Endometrium (tissue), 2 donors: ENCODE results near the gene GUCA1C.

Experiments used
- FAIRE-seq: peaks from 2 replicates; lab custom pipeline; 2012; peaks lifted over from hg19 to GRCh38; lab: Jason Lieb, UNC
- donor health status: control.
- donor health status: control.

GUCA1C gene, protein sequence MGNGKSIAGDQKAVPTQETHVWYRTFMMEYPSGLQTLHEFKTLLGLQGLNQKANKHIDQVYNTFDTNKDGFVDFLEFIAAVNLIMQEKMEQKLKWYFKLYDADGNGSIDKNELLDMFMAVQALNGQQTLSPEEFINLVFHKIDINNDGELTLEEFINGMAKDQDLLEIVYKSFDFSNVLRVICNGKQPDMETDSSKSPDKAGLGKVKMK

DNA sequence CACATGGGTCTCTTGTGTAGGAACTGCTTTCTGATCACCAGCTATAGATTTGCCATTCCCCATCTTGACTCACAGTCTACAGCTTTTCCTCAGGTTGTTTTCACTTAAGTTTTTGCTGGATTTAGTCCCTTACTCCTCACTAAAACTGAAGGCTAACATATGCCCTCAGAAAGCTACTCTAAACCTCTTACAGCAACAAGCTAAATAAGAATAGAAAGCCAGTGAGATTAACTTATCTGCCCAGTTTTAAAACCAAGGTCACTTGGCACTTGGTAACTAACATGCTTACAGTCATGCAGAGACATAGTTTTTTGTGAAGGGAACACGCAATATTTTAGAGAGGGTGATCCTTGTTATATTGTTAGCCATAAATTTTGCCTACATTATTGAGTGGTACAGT is at the start of gene GUCA1C:
Gene GUCA1C, minus strand, starts transcription at position 180 of the 400 bp plus-strand sequence. Its CDS starts 117 bp downstream, at position 63.
- no peak for FAIRE-seq

DNA sequence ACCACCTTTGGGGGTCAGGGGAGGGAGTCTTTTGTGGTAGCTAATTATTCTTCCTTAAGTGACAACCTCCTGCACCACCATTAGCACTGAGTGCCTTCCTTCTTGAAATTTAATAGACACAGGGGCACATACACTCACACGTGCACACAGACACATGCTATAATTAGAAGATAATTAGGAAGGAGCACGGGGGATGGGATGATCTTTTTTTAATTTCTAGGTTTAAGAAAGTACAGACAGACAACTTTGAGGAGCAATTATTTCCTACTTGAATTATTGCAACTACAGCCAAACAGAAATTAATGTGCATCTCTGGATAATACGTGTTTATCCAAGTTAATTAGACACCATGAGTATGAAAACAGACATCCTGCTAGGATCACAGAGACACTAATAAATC is 44.8 kb upstream of the GUCA1C start:
- no peak for FAIRE-seq

DNA sequence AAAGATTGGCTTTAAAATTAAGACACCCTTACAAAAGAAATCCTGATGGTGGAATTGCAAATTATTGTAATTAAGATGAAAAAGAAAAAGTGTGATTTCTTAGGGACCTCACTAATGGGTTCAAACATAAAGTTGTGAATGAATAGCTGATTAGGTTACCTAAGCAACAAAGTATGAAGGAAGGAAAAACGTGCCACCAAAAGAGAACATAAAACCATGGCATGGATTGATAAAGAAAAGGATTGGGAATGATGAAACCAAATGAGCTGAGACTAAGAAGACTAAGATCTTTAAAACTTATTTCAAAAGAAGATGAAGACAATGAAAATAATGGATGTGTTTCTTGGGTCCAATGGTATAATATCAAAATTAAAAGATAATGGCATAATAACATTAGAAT is 32.2 kb upstream of the GUCA1C start:
- FAIRE-seq: no peak

DNA sequence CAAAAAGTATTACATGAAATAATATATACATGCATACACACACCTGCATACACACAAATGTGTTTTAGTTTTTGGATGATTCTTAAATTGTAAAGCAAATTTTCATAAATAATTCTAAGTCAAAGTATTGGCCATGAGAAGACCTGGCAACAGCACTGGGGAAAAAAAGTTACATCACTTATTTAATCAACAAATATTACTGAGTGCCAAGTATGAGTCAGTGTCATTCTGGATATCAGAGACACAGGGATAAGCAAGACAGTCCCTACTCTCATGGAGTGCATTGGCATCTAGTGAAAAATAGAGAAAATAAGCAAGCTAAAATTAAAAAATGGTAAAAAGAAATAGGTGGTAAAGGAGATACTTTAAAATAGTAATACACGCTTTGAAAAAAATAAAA is 29.4 kb upstream of the GUCA1C start:
- FAIRE-seq: no peak

DNA sequence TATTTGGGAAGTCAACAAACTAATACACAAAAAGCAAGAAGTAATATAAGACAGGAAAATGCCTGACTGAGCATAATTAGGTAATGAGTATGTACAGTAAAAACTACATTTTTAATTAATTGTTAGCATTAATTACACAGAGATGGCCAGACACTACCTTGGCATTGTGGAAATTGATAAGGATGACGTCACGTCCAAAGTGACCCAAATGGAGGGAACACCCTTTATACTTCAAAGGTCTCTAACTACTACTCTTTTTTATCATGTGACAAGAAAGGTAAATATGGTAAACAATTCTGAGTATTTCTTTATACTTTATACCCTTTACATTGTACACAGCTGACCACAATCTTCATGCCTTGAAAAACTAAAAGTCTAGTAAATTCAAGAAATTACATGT is 22.4 kb upstream of the GUCA1C start:
- no peak for FAIRE-seq

DNA sequence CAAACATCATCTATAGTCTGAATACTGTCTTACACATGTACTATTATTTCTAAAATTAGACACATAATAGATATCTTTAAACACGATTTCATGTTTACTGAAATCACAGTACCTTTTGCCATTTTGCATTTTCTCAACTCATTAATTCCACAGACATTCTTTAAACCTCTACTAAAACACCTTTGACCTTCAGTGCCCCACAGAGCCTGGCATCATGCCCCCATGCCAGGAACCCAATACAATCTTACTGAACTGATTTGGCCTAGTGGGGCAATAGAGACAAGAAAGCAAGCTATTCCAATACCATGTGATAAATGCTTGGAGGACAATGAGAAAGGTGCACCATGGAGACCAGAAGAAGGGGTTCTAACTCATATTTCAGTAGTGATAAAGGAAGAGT is 19.3 kb upstream of the GUCA1C start:
- FAIRE-seq: no peak

DNA sequence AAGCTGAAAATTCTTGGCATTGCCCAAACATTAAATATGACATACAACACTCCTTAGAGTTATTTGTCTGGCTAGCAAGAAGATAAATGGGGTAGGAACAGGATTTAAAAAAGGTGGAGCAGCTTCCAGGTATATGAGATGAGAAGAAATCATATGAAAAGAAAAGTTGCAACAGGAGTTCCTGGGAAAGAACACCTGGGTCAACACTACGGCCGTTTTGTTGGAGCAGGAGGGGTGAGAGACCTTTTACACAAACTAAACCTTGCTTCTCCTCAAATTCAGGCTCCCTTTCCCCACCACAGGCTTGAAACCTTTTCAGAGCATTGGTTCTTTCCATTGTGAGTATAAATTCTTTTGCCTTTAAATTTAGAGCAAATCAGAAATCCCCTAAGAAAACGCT is 18.8 kb upstream of the GUCA1C start:
- no peak for FAIRE-seq

DNA sequence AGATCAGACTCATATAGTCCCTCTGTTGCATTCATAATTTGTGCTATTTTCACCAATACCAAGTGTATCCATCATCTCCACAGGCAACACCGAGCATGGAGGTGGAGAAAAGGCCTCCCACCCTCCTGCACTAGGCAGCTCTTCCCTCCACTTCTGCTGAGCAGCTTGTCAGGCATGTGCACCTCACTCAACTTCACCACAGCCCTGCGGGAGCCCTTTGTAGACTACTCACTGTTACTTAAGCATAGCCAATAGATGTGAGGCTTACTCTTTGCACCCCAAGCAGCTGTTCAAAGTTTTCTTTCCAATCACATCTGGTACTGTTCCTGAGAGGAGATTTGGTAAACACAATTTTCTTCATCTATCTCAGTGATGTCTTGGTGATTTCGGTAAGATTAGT is 16.9 kb upstream of the GUCA1C start:
- FAIRE-seq: no peak

DNA sequence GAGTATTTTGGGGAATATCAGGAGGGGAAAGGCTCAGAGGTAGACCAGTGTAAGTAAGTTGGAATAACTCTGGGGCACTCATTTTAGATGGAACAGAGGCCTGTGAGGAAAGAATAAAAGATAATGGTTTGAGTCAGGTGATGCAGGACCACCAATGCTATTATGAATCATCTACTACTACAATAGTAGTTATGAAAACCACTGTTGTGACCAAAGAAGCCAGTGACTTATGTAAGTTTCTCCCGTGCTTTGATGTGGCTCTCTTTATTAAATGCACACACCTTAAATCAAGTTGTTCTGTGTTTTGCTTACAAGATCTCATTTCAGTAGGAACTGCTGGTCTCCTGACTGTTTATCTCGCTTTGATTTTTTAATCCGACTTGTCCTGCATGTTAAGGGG is 13.1 kb upstream of the GUCA1C start:
- FAIRE-seq: no peak

DNA sequence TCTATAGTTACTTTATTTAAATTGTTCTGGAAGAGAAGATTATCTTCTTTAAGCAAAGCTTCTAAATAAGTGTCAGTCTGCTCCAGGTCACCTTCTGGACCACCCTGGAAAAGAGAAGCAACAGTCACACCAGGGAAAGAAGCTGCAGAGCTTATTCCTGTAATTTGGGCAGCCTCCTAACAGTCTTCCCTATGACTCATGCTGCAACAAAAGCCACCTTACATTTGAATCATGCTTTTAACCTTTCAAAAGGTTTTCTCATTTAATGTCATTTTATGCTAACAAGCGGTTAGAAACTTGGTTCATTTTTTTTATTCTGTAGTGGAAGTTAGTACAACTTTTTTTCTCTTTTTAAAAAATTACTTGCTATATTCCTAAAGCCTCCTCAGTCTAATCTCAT is 5.3 kb upstream of the GUCA1C start:
- FAIRE-seq: no peak

DNA sequence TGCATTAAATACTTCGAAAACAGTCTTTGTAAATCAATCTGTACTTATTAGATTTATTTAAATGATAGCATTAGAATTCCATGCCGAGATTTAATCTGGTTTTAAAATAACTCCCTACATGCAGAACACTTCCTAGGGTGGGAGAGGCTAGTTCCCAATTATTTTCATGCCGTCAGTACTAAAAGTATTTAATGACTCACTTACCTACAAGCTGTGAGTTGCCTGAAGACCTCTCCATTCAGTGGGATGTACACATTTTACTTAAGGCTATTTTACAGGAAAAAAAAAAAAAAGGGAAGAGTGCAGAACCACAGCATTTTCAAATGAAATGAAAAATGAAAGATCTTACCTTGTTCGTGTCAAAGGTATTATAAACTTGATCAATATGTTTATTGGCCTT is 469 bp downstream of the GUCA1C start:
- no peak for FAIRE-seq

DNA sequence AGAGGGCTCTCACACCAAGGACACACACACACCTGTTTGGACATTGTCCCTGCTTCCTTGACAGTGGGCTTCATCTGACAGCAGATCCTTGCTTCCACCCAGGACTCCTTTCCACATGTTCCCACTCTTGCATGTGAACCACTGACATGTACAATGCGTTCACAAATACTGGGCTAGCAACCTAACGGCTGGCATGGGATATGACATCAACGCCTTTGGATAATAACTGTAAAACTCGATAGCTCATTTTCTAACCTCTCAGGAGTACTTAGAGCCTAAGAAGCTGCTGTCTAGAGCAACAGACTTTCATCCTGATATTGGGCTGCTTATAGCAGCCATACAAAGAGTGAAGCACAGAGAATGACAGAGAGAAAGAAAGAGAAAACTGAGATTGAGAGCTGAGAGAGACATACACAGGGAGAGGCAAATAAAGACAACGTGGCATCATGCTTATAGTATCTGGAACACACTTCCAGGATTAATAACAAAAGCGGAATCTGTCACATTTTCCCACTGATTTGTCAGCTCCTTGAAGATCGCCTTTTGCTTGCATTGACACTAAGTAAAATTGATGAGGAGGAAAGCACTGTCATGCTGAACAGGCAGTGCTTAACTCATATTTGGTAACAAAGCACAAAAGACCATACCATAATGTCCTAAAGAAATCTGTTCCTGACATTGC is 1.7 kb downstream of the GUCA1C start:
- FAIRE-seq: no peak

DNA sequence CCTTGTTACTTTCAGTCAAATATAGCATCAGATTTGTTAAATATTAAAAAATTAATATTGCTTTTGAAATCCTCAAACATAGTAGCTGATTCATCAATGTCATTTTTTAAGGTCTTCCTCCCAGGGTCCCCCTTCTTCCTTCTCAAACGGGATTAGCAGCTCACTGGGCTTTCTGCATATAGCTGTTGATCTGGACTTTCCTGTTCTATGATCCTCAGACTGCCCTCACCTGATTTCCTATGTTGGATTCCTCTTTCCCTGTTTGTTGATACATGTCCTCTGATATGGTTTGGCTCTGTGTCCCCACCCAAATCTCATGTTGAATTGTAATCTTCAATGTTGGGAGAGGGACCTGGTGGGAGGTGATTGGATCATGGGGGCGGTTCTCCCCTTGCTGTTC is 5.8 kb downstream of the GUCA1C start:
- no peak for FAIRE-seq

DNA sequence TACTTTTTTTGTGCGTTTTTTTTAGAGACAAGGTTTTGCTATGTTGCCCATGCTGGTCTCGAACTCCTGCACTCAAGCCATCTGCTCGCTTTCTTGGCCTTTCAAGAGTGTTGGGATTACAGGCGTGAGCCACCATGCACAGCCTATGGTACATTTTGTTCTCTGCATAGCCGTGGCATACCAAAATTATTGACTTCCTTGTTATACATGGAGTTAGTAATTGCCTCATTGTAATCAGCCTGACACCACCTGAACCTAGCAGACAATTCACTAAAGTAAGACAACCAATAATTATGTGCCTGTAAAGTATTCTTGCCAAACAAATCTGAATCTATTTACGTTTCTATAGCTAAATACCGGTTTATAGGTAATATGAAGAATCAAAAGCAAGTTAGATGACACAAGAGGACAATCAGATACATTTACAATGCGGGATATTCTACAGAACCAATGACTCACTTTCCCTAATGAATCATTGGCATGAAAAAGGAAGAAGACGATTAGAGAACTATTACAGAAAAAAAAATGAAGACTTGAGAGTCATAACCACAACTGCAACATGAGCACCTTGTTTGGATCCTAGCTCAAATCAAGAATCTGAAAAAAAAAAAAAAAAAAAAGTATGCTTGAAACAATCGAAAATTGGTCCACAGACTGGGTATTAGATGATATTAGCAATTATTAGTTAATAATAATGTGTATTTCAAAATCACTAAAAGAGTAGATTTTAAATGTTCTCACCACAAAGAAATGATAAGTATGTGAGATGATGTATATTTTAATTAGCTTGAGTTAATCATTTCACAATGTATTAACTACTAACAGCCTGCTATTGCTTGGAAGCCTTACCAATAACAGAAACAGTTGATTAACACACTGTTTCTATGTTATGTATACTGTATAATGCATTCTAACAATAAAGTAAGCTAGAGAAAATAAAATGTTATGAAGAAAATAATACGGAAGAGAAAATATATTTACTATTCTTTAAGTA is 7.1 kb downstream of the GUCA1C start:
- FAIRE-seq: no peak

DNA sequence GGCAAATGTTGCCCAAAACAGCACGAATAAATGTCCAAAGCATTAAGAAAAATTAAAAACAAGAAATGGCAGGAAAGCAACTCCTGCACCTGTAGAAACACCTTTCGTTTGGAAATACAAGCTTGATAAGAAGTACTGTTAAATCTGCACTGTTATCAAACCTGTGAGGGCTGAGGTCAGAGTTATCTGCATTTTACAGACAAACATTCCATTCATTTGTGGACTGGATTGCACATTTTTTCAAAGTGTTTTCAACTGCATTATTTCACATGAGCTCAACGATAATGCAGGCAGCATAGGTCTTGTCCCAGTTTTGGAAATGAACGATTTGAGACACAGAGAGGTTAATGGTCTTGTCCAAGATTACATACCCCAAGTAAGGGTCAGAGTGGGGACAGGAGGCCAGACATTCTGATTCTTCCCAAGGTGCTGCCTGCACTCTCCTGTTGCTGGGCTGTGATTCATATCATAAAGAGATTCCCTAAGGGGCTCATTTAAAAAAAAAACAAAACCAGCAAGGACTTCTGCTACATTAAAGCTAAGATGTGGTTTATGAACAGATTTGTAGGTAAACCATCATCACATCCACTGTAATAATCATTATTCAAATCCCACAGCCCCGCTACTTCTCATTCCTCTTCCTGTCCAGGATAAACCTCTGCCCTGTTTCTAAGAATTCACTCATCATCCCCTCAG is 13.0 kb downstream of the GUCA1C start:
- no peak for FAIRE-seq

DNA sequence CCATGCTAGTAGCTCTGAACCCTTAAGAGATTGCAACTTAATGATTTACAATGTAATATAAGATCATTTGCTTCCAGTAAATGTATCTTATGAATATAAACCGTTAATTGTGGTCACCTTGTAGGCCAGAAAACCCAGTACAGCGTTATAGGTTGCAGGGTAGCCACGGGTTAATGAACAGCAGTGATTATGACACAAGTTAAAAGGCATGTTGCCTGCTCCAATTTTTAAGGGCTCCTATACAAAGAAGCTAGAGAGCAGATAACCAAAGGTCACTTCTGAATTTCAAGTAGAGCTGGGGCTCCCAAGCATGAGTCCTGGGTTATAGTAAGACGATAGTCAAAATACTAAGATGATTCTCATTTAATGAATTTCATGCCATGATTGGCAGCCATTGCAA is 13.5 kb downstream of the GUCA1C start:
- no peak for FAIRE-seq

DNA sequence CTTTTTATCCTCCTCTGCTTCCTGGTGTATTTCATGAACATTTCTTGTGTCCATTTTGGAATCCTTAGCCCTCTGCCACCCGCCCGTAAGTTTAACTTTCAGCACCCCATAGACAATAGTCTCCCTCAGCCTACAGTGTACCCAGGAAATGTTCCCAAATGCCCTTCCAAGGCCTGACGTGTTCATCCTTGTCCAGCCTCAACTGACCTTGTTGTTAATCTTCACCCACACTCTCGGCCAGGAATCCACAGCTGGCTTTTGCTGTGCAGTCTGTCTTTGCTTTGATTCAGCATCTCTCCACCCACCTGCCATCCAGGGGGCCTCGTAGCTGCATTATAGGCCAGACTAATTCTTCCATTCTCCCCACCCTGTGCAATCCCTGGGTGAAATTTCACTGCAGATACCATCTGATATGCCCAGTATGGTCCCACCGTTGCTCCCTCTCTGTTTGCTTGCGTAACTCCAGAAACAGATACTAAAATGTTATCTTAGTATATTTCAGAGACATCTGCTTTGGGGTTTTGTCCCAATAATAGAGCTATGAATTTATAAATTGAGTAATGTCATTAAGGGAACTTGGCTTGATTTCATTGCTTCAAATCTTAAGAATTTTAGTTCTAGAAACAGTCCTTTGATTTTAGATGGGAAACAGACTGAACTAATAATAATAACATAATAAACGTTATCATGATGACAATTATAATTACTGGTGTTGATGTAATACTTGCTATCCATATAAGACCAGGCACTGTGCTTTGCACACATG is 16.6 kb downstream of the GUCA1C start:
- FAIRE-seq: no peak

DNA sequence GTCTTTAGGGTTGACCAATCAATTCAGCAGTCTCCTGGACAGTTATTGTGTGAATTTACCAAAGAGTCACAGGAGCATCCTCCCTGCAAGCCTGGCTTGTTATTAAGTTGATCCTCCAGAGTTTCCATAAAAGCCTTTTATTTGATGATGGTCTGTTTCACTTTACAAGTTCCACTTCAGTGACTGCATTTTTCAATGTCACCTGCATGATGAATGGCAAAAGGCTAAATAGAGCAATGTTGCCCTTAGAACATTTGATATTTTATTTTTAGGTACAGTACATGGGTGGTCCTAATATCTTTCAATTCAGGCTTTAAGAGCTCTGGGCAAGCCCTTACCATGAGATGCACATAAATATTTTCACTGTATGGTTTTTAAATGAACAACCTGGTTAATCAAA is 22.6 kb downstream of the GUCA1C start:
- FAIRE-seq: no peak

DNA sequence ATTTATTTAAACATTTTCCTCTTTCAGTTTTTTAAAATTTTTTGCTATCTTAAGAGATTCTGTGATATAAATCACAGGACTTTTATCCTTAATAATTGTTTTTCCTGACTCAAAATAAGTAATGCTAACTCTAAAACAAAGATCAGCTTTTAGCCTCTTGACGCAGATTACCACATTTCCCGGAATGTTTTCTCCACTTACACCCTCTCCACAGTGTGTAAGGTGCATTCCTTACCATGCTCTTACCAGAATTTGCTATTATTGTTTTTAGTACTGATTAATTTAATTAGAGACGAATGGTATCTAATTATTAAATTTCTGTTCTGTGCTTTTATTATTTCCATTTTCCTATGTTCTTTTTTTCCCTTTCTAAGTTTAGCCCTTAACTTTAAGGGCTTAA is 34.8 kb downstream of the GUCA1C start:
- no peak for FAIRE-seq

DNA sequence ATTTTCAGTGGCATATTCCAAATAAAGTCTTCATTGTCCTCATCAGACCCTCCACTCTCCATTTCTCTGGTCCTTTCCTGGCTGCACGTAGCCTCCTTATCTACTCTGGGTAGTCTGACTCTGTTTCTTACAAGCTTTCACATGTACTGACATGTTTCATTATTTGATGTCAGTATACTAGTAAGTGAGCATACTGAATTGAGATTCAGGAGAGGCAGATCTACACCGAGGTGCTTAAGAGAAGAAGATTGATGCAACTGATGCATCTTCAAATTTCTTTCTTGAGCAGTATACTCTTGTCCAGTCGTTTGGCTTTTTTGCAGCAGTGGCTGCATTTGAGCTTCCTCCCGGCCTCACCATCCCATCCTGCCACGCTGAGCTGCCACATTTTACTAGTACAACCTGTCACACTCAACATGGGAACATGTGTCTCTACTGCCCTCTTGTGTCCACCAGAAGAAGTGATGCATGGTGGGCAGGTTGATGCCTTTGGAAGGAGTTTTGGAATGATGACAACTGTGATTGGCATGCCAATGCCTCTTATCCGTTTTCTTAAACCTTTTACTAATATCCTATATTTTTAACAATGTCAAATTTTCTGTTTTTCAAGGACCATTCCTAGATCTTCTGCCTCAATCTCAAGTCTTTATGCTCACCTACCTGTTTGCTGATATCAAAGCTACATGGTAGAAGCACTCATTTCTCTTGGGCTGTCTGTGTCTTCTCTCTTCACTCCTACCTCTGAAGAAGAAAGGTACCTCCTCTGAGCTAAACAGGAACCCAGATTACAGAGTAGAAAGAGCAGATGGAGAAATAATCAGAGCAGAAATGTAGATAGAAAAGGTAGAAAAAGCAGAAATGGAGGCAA is 38.7 kb downstream of the GUCA1C start:
- no peak for FAIRE-seq

DNA sequence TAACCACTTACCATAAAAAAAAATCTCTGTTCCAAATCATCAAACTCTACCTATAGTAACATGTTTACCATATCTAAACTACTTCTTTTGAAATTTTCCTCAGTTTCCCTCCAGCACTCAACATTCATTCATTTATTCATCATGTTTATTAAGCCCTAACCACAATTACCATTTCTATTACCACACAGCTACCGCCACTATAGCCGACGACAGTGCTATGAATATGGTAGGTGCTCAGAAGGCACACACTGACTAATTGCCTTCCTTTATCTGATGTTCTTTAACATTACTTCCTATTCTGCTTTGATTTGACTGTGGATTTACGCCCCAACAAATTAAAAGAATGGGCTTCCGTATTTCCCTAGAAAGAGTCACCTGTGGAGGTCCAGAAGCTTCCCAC is 43.9 kb downstream of the GUCA1C start:
- FAIRE-seq: no peak
